ENCODE results near the gene ABTB2.

Gene ABTB2

GRCh38 chr11:34238966-34239365, 118.8 kb downstream of the ABTB2 start:
- H3K4me3 ChIP-seq (ENCODE audit: low read depth in 1 of 2, low read length in 2 of 2): no peak overlapping the region

GRCh38 chr11:34238533-34238932, 119.3 kb downstream of the ABTB2 start:
- Histone ChIP-seq H3K4me3 (ENCODE audit: low read depth in 1 of 2, low read length in 2 of 2) (no peak overlapping the region), H3K27ac (ENCODE audit: low read depth, low read length) (no peak overlapping the region), H3K36me3 (ENCODE audit: control insufficient read depth in 1 of 2, insufficient read depth in 2 of 2, low read length in 2 of 2) (no peaks in the 10 kb centered on the region), H3K27me3 (ENCODE audit: control insufficient read depth in 1 of 2, insufficient read depth in 2 of 2, low read length in 2 of 2) (no peaks in the 10 kb centered on the region), H3K9me3 (ENCODE audit: control insufficient read depth in 1 of 2, low read length in 2 of 2) (no peaks in the 10 kb centered on the region), H3K9ac (ENCODE audit: low read depth in 1 of 2, low read length in 2 of 2) (no peak overlapping the region), H3K4me1 (ENCODE audit: control insufficient read depth in 1 of 2, insufficient read depth in 2 of 2, low read length in 2 of 2) (peaks cover 36 to 41% of the 10 kb centered on the region in 2 donors)

More at GRCh38 chr11:34238966-34239365, 118.8 kb downstream of the ABTB2 start:
- Histone ChIP-seq H3K27me3 (ENCODE audit: control insufficient read depth in 1 of 2, insufficient read depth in 2 of 2, low read length in 2 of 2) (no peaks in the 10 kb centered on the region), H3K4me1 (ENCODE audit: control insufficient read depth in 1 of 2, insufficient read depth in 2 of 2, low read length in 2 of 2) (peaks cover 37 to 43% of the 10 kb centered on the region in 2 donors), H3K27ac (ENCODE audit: low read depth, low read length) (no peak overlapping the region), H3K36me3 (ENCODE audit: control insufficient read depth in 1 of 2, insufficient read depth in 2 of 2, low read length in 2 of 2) (no peaks in the 10 kb centered on the region), H3K9ac (ENCODE audit: low read depth in 1 of 2, low read length in 2 of 2) (no peak overlapping the region), H3K9me3 (ENCODE audit: control insufficient read depth in 1 of 2, low read length in 2 of 2) (no peaks in the 10 kb centered on the region)

GRCh38 chr11:34236572-34236971, 121.2 kb downstream of the ABTB2 start:
- Histone ChIP-seq H3K4me3 (ENCODE audit: low read depth in 1 of 2, low read length in 2 of 2) (no peak overlapping the region), H3K27ac (ENCODE audit: low read depth, low read length) (no peak overlapping the region), H3K9ac (ENCODE audit: low read depth in 1 of 2, low read length in 2 of 2) (no peak overlapping the region), H3K27me3 (ENCODE audit: control insufficient read depth in 1 of 2, insufficient read depth in 2 of 2, low read length in 2 of 2) (no peaks in the 10 kb centered on the region), H3K4me1 (ENCODE audit: control insufficient read depth in 1 of 2, insufficient read depth in 2 of 2, low read length in 2 of 2) (peaks cover 18 to 21% of the 10 kb centered on the region in 2 donors), H3K9me3 (ENCODE audit: control insufficient read depth in 1 of 2, low read length in 2 of 2) (no peaks in the 10 kb centered on the region), H3K36me3 (ENCODE audit: control insufficient read depth in 1 of 2, insufficient read depth in 2 of 2, low read length in 2 of 2) (no peaks in the 10 kb centered on the region)

GRCh38 chr11:34235591-34236071, 122.2 kb downstream of the ABTB2 start:
- Histone ChIP-seq H3K4me3 (ENCODE audit: low read depth in 1 of 2, low read length in 2 of 2) (no peak overlapping the region), H3K9me3 (ENCODE audit: control insufficient read depth in 1 of 2, low read length in 2 of 2) (no peaks in the 10 kb centered on the region), H3K4me1 (ENCODE audit: control insufficient read depth in 1 of 2, insufficient read depth in 2 of 2, low read length in 2 of 2) (peaks cover 17 to 18% of the 10 kb centered on the region in 2 donors), H3K9ac (ENCODE audit: low read depth in 1 of 2, low read length in 2 of 2) (no peak overlapping the region), H3K36me3 (ENCODE audit: control insufficient read depth in 1 of 2, insufficient read depth in 2 of 2, low read length in 2 of 2) (no peaks in the 10 kb centered on the region), H3K27ac (ENCODE audit: low read depth, low read length) (no peak overlapping the region), H3K27me3 (ENCODE audit: control insufficient read depth in 1 of 2, insufficient read depth in 2 of 2, low read length in 2 of 2) (no peaks in the 10 kb centered on the region)

DNA sequence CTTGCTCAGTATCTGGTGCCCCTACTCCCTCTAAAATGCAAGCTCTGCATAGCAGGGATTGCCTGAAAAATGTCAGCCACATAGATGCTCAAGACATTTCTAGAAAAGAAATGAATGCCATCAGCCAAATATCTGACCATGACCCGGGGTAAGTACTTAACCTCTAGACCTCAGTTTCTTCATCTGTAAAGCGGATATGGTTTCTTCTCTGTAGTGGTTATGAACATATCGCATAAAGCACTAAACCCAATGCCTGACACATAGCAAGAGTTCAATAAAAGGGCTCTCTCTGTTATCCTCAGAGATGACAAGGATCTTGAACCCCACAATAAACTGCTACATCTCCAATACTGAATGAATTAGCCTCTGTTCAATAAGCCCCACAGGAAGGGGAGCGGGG, 122.6 kb downstream of the ABTB2 start:
- Histone ChIP-seq H3K36me3 (ENCODE audit: control insufficient read depth in 1 of 2, insufficient read depth in 2 of 2, low read length in 2 of 2) (no peaks in the 10 kb centered on the region), H3K4me1 (ENCODE audit: control insufficient read depth in 1 of 2, insufficient read depth in 2 of 2, low read length in 2 of 2) (peaks cover 17 to 18% of the 10 kb centered on the region in 2 donors), H3K9ac (ENCODE audit: low read depth in 1 of 2, low read length in 2 of 2) (peak overlapping the region in 1 of 2 donors; percentile 6), H3K9me3 (ENCODE audit: control insufficient read depth in 1 of 2, low read length in 2 of 2) (no peaks in the 10 kb centered on the region), H3K27me3 (ENCODE audit: control insufficient read depth in 1 of 2, insufficient read depth in 2 of 2, low read length in 2 of 2) (no peaks in the 10 kb centered on the region), H3K4me3 (ENCODE audit: low read depth in 1 of 2, low read length in 2 of 2) (no peak overlapping the region), H3K27ac (ENCODE audit: low read depth, low read length) (no peak overlapping the region)

- peak overlapping the region in 1 of 2 donors; percentile 36 for H3K9ac ChIP-seq (ENCODE audit: low read depth in 1 of 2, low read length in 2 of 2)
- no peak overlapping the region for H3K27ac ChIP-seq (ENCODE audit: low read depth, low read length)
Observed at GRCh38 chr11:34234086-34234740, 123.6 kb downstream of the ABTB2 start.

DNA sequence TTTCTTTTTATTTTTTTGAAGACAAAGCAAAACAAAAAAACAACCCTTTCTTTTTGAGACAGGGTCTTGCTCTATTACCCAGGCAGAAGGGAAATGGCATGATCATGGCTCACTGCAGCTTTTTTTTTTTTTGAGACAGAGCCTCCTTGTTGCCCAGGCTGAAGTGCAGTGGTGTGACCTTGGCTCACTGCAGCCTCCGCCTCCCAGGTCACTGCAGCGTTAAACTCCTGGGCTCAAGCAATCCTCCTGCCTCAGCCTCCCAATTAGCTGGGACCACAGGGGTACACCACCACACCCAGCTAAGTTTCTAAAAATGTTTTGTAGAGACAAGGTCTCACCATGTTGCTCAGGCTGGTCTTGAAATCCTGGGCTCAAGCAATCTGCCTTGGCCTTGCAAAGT, 124.6 kb downstream of the ABTB2 start:
- Histone ChIP-seq H3K9me3 (ENCODE audit: control insufficient read depth in 1 of 2, low read length in 2 of 2) (no peaks in the 10 kb centered on the region), H3K36me3 (ENCODE audit: control insufficient read depth in 1 of 2, insufficient read depth in 2 of 2, low read length in 2 of 2) (no peaks in the 10 kb centered on the region), H3K27me3 (ENCODE audit: control insufficient read depth in 1 of 2, insufficient read depth in 2 of 2, low read length in 2 of 2) (no peaks in the 10 kb centered on the region), H3K4me1 (ENCODE audit: control insufficient read depth in 1 of 2, insufficient read depth in 2 of 2, low read length in 2 of 2) (peaks cover 17 to 18% of the 10 kb centered on the region in 2 donors), H3K4me3 (ENCODE audit: low read depth in 1 of 2, low read length in 2 of 2) (no peak overlapping the region), H3K9ac (ENCODE audit: low read depth in 1 of 2, low read length in 2 of 2) (no peak overlapping the region), H3K27ac (ENCODE audit: low read depth, low read length) (no peak overlapping the region)

More at GRCh38 chr11:34234086-34234740, 123.6 kb downstream of the ABTB2 start:
- H3K4me3 ChIP-seq (ENCODE audit: low read depth in 1 of 2, low read length in 2 of 2): peak overlapping the region; percentile 0 to 3
- no peaks in the 10 kb centered on the region for H3K9me3 ChIP-seq (ENCODE audit: control insufficient read depth in 1 of 2, low read length in 2 of 2)
- peaks cover 17 to 18% of the 10 kb centered on the region in 2 donors for H3K4me1 ChIP-seq (ENCODE audit: control insufficient read depth in 1 of 2, insufficient read depth in 2 of 2, low read length in 2 of 2)
- H3K27me3 ChIP-seq (ENCODE audit: control insufficient read depth in 1 of 2, insufficient read depth in 2 of 2, low read length in 2 of 2): no peaks in the 10 kb centered on the region
- H3K36me3 ChIP-seq (ENCODE audit: control insufficient read depth in 1 of 2, insufficient read depth in 2 of 2, low read length in 2 of 2): no peaks in the 10 kb centered on the region

- H3K36me3 ChIP-seq (ENCODE audit: control insufficient read depth in 1 of 2, insufficient read depth in 2 of 2, low read length in 2 of 2): no peaks in the 10 kb centered on the region
Observed at GRCh38 chr11:34232807-34233206, 125.0 kb downstream of the ABTB2 start.

GRCh38 chr11:34226210-34226609, 131.6 kb downstream of the ABTB2 start:
- H3K36me3 ChIP-seq (ENCODE audit: control insufficient read depth in 1 of 2, insufficient read depth in 2 of 2, low read length in 2 of 2): no peaks in the 10 kb centered on the region
- no peak overlapping the region for H3K9ac ChIP-seq (ENCODE audit: low read depth in 1 of 2, low read length in 2 of 2)
- peaks cover 28 to 31% of the 10 kb centered on the region in 2 donors for H3K4me1 ChIP-seq (ENCODE audit: control insufficient read depth in 1 of 2, insufficient read depth in 2 of 2, low read length in 2 of 2)
- no peaks in the 10 kb centered on the region for H3K27me3 ChIP-seq (ENCODE audit: control insufficient read depth in 1 of 2, insufficient read depth in 2 of 2, low read length in 2 of 2)
- H3K9me3 ChIP-seq (ENCODE audit: control insufficient read depth in 1 of 2, low read length in 2 of 2): no peaks in the 10 kb centered on the region
- H3K4me3 ChIP-seq (ENCODE audit: low read depth in 1 of 2, low read length in 2 of 2): no peak overlapping the region
- H3K27ac ChIP-seq (ENCODE audit: low read depth, low read length): no peak overlapping the region

More at GRCh38 chr11:34232807-34233206, 125.0 kb downstream of the ABTB2 start:
- no peaks in the 10 kb centered on the region for H3K27me3 ChIP-seq (ENCODE audit: control insufficient read depth in 1 of 2, insufficient read depth in 2 of 2, low read length in 2 of 2)
- H3K4me1 ChIP-seq (ENCODE audit: control insufficient read depth in 1 of 2, insufficient read depth in 2 of 2, low read length in 2 of 2): peaks cover 17 to 18% of the 10 kb centered on the region in 2 donors
- H3K9me3 ChIP-seq (ENCODE audit: control insufficient read depth in 1 of 2, low read length in 2 of 2): no peaks in the 10 kb centered on the region
- no peak overlapping the region for H3K27ac ChIP-seq (ENCODE audit: low read depth, low read length)
- H3K9ac ChIP-seq (ENCODE audit: low read depth in 1 of 2, low read length in 2 of 2): no peak overlapping the region
- no peak overlapping the region for H3K4me3 ChIP-seq (ENCODE audit: low read depth in 1 of 2, low read length in 2 of 2)

DNA sequence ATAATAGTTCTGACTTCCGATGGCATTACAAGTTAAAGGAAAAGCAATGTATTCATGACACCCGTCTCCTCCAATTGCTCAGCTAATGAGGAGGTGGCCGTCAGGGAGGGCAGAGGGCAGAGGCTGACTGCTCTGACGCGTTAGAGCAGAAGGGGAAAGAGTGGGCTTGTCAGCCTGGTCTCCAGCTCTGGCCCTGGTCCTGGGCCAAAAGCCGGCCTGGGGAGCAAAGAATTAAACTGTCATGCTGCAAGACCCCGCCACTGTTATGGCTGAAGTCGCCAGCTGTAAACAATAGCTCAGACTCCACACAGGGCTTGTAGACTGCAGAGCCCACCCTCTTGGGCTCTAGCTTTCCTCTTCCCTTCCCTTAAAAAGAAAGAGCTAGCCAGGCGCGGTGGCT, 132.7 kb downstream of the ABTB2 start:
- Histone ChIP-seq H3K27me3 (ENCODE audit: control insufficient read depth in 1 of 2, insufficient read depth in 2 of 2, low read length in 2 of 2) (no peaks in the 10 kb centered on the region), H3K36me3 (ENCODE audit: control insufficient read depth in 1 of 2, insufficient read depth in 2 of 2, low read length in 2 of 2) (no peaks in the 10 kb centered on the region), H3K4me1 (ENCODE audit: control insufficient read depth in 1 of 2, insufficient read depth in 2 of 2, low read length in 2 of 2) (peaks cover 28 to 31% of the 10 kb centered on the region in 2 donors), H3K9ac (ENCODE audit: low read depth in 1 of 2, low read length in 2 of 2) (no peak overlapping the region), H3K4me3 (ENCODE audit: low read depth in 1 of 2, low read length in 2 of 2) (no peak overlapping the region), H3K27ac (ENCODE audit: low read depth, low read length) (no peak overlapping the region), H3K9me3 (ENCODE audit: control insufficient read depth in 1 of 2, low read length in 2 of 2) (no peaks in the 10 kb centered on the region)
